Transverse colon (tissue), 4 donors: ENCODE data around the gene CLCN1.

Experiments used
- EP300 ChIP-seq: sonication (generic); formaldehyde crosslinking; IDR thresholded peaks from one replicate; pipeline ENCODE4 v1.6.1; 2017; ENCODE audit warnings: antibody characterized with exemption, low read depth
- POLR2A ChIP-seq: fragments of 450-650 bp; IDR thresholded peaks from one replicate; pipeline ENCODE4 v1.6.1; 2016; ENCODE audit warnings: antibody characterized with exemption, mild to moderate bottlenecking, moderate library complexity
- POLR2AphosphoS5 ChIP-seq, 3 donors: sonication (generic); formaldehyde crosslinking; IDR thresholded peaks; one replicate each; pipeline ENCODE4 v1.6.1; 2016; ENCODE audit warnings: antibody characterized with exemption in 3 of 3
- TF ChIP-seq, protein P1 (sequence below), 5 experiments: fragments of 200-600 bp in 3 of 5; fragments of 450-650 bp in 2 of 5; sonication (generic) in 3 of 5; IDR thresholded peaks; 1 replicate in 2 of 5; 2 replicates in 3 of 5; pipeline ENCODE4 v1.5.1; 2016 to 2017; ENCODE audit warnings: antibody characterized with exemption in 5 of 5, inconsistent platforms in 3 of 5, mild to moderate bottlenecking in 2 of 5, moderate library complexity in 1 of 5

GRCh38 chr7:143343596-143343995 lies 27.7 kb downstream of the CLCN1 start:
- TF ChIP-seq, protein P1, sequence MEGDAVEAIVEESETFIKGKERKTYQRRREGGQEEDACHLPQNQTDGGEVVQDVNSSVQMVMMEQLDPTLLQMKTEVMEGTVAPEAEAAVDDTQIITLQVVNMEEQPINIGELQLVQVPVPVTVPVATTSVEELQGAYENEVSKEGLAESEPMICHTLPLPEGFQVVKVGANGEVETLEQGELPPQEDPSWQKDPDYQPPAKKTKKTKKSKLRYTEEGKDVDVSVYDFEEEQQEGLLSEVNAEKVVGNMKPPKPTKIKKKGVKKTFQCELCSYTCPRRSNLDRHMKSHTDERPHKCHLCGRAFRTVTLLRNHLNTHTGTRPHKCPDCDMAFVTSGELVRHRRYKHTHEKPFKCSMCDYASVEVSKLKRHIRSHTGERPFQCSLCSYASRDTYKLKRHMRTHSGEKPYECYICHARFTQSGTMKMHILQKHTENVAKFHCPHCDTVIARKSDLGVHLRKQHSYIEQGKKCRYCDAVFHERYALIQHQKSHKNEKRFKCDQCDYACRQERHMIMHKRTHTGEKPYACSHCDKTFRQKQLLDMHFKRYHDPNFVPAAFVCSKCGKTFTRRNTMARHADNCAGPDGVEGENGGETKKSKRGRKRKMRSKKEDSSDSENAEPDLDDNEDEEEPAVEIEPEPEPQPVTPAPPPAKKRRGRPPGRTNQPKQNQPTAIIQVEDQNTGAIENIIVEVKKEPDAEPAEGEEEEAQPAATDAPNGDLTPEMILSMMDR (IDR thresholded peaks at IDR 0.05), result no peak
- no peak for TF ChIP-seq EP300
- no peak for TF ChIP-seq POLR2AphosphoS5 (IDR thresholded peaks at IDR 0.05)
- TF ChIP-seq POLR2A, result no peak
